Suppressor macrophage treated with lipopolysaccharide for 1 hour (primary cell): ENCODE data around the gene RAPGEF6.

Source experiments
- DNase-seq, 3 donors: peaks; one replicate each; pipeline ENCODE4 v3.0.0-alpha.2; 2020 to 2022

RAPGEF6 gene

GRCh38 chr5:131536850-131537448 lies 98.1 kb downstream of the RAPGEF6 start:
- DNase-seq = no peak

GRCh38 chr5:131536211-131536826 lies 98.7 kb downstream of the RAPGEF6 start:
- DNase-seq = peak; percentile 59 to 85 (median 84)

- DNase-seq = no peak
Observed at GRCh38 chr5:131534974-131535373, 100.1 kb downstream of the RAPGEF6 start.

- no peak for DNase-seq
Observed at GRCh38 chr5:131533836-131534235, 101.2 kb downstream of the RAPGEF6 start.

GRCh38 chr5:131532031-131532640 lies 102.9 kb downstream of the RAPGEF6 start:
- no peak for DNase-seq

- DNase-seq = no peak
Observed at GRCh38 chr5:131530706-131531331, 104.2 kb downstream of the RAPGEF6 start.

- DNase-seq = no peak
Observed at GRCh38 chr5:131528682-131529081, 106.3 kb downstream of the RAPGEF6 start.

GRCh38 chr5:131525805-131526204 lies 109.2 kb downstream of the RAPGEF6 start:
- DNase-seq = peak; percentile 30 to 71 (median 68)

GRCh38 chr5:131524431-131524830 lies 110.6 kb downstream of the RAPGEF6 start:
- DNase-seq = no peak

GRCh38 chr5:131523500-131524185 lies 111.4 kb downstream of the RAPGEF6 start:
- no peak for DNase-seq

GRCh38 chr5:131521252-131521651 lies 113.8 kb downstream of the RAPGEF6 start:
- DNase-seq = no peak

- DNase-seq = no peak
Observed at GRCh38 chr5:131515348-131515747, 119.7 kb downstream of the RAPGEF6 start.

- DNase-seq = peak in 2 of 3 donors; percentile 19 to 52
Observed at GRCh38 chr5:131514316-131515283, 120.4 kb downstream of the RAPGEF6 start.

GRCh38 chr5:131513780-131514179 lies 121.2 kb downstream of the RAPGEF6 start:
- no peak for DNase-seq

GRCh38 chr5:131511934-131512333 lies 123.1 kb downstream of the RAPGEF6 start:
- DNase-seq = no peak

- peak; percentile 44 to 65 (median 62) for DNase-seq
Observed at GRCh38 chr5:131509801-131510200, 125.2 kb downstream of the RAPGEF6 start.

GRCh38 chr5:131505237-131505908 lies 129.7 kb downstream of the RAPGEF6 start:
- DNase-seq = no peak

GRCh38 chr5:131496400-131496713 lies 138.7 kb downstream of the RAPGEF6 start:
- DNase-seq = peak; percentile 45 to 59 (median 52)

GRCh38 chr5:131495536-131496399 lies 139.3 kb downstream of the RAPGEF6 start:
- DNase-seq = no peak

GRCh38 chr5:131491749-131492148 lies 143.3 kb downstream of the RAPGEF6 start:
- DNase-seq = no peak

GRCh38 chr5:131488463-131488862 lies 146.6 kb downstream of the RAPGEF6 start:
- peak; percentile 66 to 93 (median 92) for DNase-seq
